HG02623 (cell line): Measurements from ENCODE around the gene PLPPR2.
"Not testable (repeated sequence)": the region's sequence is repeated elsewhere in the genome, so short reads cannot be mapped to it uniquely, and the experiment has no call there.

Experiments used
- ATAC-seq: cut with Tn5 transposase; IDR thresholded peaks from one replicate; pipeline ENCODE4 v1.9.1; 2021; ENCODE audit warnings: moderate library complexity; ENCODE audit not compliant: unreplicated experiment

Gene PLPPR2

GRCh38 chr19:11339254-11340098, 15.8 kb upstream of the PLPPR2 start, which contains the start of gene RAB3D:
RAB3D (minus strand) TSS chr19:11339657; CDS start chr19:11337399, 2,258 bp downstream.
- peak; percentile 64 for ATAC-seq

GRCh38 chr19:11340099-11340467, 15.1 kb upstream of the PLPPR2 start:
- not testable (repeated sequence) for ATAC-seq

- no peak for ATAC-seq
Measured at GRCh38 chr19:11342429-11342828, 12.8 kb upstream of the PLPPR2 start.

GRCh38 chr19:11345122-11345803, 10.0 kb upstream of the PLPPR2 start:
- ATAC-seq, result no peak

- ATAC-seq, result peak; percentile 92
Measured at GRCh38 chr19:11346104-11346940, 8.9 kb upstream of the PLPPR2 start, which contains the start of the genes CCDC159 and TMEM205. CCDC159 (plus strand) TSS chr19:11346519; CDS start chr19:11346607, 88 bp downstream. TMEM205 (minus strand) TSS chr19:11346268; CDS start chr19:11345619, 649 bp downstream.

GRCh38 chr19:11347546-11348039, 7.6 kb upstream of the PLPPR2 start:
- no peak for ATAC-seq

- ATAC-seq, result no peak
Measured at GRCh38 chr19:11349171-11349570, 6.1 kb upstream of the PLPPR2 start.

- not testable (repeated sequence) for ATAC-seq
Measured at GRCh38 chr19:11354102-11354501, 1.1 kb upstream of the PLPPR2 start.

- ATAC-seq, result no peak
Measured at GRCh38 chr19:11356074-11356397, 804 bp downstream of the PLPPR2 start.

GRCh38 chr19:11356676-11357550, 1.7 kb downstream of the PLPPR2 start:
- ATAC-seq, result no peak

GRCh38 chr19:11359421-11359820, 4.2 kb downstream of the PLPPR2 start:
- no peak for ATAC-seq

- ATAC-seq, result no peak
Measured at GRCh38 chr19:11361037-11361770, 6.0 kb downstream of the PLPPR2 start.

GRCh38 chr19:11361771-11362731, 6.8 kb downstream of the PLPPR2 start:
- ATAC-seq, result no peak

GRCh38 chr19:11363881-11364280, 8.6 kb downstream of the PLPPR2 start:
- ATAC-seq, result no peak

- no peak for ATAC-seq
Measured at GRCh38 chr19:11364296-11364904, 9.2 kb downstream of the PLPPR2 start.

- no peak for ATAC-seq
Measured at GRCh38 chr19:11364935-11365334, 9.7 kb downstream of the PLPPR2 start.

GRCh38 chr19:11365557-11366117, 10.4 kb downstream of the PLPPR2 start:
- ATAC-seq, result no peak
